Right renal cortex interstitium (tissue), 3 donors: ENCODE data around the gene GPR55. TPM values are rescaled to one million over a fixed set of nuclear protein-coding genes. Genes with fewer than 3 reads are reported as not detected.

Experiments used
- DNase-seq, 3 donors: peaks; one replicate each; pipeline ENCODE4 v3.0.0-alpha.2; 2013; ENCODE audit warnings: low read depth in 3 of 3, low spot score in 2 of 3
- polyA plus RNA-seq, 3 donors: library from polyadenylated mRNA; unstranded; fragments of 120-200 nt; gene quantifications; one replicate each; pipeline ENCODE4 v1.2.1, GENCODE V29; 2013; ENCODE audit not compliant: insufficient read length in 3 of 3

GPR55 gene
- polyA plus RNA-seq, 3 donors: 0.17 to 0.36 (median 0.24) TPM

DNA sequence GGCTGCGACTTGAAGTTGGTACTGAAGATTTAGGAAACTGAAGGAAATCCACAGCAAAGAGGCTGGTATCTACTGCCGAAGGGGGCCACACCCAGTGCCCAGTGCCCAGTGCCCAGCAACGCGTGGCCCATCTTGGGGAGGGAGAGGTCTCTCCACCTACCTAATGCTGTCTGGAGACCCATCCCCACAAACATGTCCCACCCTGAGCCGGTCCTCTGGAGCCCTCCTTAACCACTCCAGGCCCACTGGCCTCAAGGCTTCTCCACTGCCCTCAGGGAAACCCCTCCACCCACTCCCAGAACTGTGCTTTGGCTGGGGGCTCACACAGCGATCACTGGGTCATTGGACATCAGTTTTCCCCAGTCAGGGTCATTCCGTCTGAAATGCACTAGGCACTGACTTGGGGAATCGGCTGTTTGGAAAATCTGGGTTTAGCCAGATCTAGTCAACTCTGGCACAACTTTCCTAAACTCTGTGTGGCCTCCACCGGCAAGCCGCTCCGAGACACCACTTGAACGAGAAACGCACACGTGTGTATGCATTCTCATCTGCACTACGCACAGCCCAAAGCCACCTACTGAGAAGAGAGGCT, 20.1 kb downstream of the GPR55 start:
- DNase-seq: no peak

- DNase-seq: no peak
Observed at GRCh38 chr2:230903231-230904150, 21.6 kb downstream of the GPR55 start.

DNA sequence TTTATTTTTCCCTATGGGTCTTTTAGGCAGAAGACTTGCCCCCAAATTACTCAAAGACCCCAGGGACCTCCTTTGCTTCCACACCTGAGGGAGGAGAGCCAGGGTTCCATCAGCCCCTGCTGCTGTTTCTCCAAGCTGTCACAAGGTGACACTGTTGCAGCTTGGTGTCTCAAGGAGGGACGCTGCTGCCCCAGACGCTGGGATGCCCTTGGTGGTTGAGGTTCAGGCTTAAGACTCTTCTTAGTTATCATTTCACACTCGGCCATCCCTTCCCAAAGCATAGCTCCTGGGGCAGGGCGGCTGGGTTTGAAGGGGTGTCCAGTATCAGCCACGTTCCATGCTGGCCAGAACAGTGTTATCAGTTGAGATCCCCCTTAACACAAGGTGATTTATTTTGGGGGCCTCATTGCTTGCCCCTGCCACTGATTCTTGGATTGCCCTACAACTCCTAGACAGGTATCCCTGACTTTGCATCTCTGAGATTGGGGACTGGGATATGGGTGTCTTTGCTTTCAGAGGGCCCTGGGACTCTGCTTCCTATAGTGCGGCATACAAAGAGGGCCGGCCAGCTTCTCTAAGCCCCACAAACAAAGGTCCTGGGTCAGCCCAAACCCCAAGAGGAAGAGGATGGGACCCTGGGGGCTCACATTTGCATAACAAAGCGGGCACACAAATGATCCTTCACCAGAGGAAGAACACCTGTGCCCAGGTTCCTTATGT, 22.7 kb downstream of the GPR55 start:
- no peak for DNase-seq

GRCh38 chr2:230901006-230901405, 24.0 kb downstream of the GPR55 start:
- DNase-seq: no peak

- DNase-seq: no peak
Observed at GRCh38 chr2:230900336-230900995, 24.6 kb downstream of the GPR55 start.

DNA sequence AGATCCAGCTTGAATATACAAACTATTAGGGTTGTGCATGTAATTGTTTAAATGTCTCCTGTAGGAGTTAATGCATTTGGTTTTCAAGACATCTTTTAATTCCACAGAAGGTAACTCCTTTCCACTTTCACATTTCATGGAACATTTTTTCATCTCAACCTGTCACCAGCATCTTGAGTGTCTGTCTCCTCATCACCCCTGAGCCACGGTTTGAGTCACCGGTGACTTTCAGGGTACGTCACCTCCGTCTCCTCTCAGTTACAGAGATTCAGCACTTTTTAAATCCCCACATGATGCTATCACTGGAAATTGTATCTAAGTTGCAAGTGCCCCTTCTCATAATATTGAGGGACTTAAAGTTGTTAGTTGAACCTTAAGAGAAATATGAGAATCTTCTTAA, 25.3 kb downstream of the GPR55 start:
- DNase-seq: no peak

GRCh38 chr2:230899287-230899686, 25.8 kb downstream of the GPR55 start:
- no peak for DNase-seq

- no peak for DNase-seq
Observed at GRCh38 chr2:230898713-230899091, 26.3 kb downstream of the GPR55 start.

DNA sequence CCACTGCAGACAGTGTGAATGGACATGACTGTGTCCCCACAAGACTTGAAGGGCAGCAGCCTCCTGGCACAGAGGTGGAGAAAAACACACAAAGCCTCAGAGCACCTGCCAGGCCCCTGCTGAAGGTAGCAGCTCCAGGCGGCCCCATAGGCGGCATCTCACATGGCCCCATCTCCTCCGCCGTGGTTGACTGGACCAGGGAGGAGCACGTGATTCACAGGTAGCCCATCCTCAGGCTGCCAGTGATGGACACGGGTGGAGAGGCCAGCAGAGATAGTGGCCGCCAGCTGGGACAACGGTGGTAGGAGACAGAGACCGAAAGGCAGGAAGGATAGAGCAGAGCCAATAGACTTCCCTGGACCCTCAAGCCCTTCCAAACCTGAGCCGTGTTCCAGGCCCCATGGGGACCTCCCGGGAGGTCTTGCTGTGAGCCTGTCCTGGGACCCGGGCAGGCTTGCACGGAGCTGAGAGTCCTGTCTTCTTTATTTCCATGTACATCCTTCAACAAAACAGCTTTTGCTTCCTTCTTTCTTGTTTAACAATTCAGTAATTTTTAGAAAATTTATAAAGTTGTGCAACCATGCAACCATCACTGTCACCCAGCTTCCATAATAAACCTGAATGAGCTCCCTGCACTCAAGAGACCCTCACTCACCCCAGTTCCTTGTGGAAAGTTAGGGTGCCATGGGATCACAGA, 26.9 kb downstream of the GPR55 start:
- no peak for DNase-seq

DNA sequence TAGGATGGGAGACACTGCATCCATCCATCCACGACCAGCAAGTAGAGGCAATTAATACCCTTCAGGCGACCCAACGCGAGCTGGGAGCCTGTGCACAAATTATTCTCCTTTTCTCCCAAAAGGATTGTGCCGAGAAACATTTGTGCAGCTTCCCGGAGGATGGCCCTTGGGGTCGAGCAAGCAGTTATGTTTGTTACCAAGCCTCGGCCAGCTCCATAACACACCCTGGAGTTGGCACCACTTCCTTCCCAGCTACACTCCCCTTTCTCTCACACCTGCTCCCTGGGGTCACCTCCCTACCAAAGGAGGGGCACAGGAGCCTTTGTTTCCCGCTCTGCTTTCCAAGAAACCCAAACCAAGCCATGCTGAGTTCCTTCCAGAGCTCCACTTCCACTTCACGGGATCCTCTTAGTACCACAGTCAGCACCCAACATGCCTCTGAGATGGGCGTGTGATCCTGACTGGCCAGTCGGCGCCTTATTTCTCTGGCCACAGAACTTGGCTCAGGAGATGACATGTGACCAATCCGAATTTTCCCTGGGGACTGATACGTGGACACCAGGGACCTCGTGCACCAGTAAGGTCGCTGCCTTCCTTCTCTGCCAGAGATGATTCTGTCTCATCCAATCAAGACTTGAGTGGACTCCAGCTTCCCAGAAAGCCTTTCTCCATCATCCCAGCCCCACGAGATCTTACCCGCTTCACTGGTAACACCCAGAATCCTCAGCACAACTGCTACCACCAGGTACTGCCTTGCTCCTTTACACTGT, 28.5 kb downstream of the GPR55 start:
- no peak for DNase-seq

GRCh38 chr2:230895536-230896345, 29.3 kb downstream of the GPR55 start:
- DNase-seq: no peak

DNA sequence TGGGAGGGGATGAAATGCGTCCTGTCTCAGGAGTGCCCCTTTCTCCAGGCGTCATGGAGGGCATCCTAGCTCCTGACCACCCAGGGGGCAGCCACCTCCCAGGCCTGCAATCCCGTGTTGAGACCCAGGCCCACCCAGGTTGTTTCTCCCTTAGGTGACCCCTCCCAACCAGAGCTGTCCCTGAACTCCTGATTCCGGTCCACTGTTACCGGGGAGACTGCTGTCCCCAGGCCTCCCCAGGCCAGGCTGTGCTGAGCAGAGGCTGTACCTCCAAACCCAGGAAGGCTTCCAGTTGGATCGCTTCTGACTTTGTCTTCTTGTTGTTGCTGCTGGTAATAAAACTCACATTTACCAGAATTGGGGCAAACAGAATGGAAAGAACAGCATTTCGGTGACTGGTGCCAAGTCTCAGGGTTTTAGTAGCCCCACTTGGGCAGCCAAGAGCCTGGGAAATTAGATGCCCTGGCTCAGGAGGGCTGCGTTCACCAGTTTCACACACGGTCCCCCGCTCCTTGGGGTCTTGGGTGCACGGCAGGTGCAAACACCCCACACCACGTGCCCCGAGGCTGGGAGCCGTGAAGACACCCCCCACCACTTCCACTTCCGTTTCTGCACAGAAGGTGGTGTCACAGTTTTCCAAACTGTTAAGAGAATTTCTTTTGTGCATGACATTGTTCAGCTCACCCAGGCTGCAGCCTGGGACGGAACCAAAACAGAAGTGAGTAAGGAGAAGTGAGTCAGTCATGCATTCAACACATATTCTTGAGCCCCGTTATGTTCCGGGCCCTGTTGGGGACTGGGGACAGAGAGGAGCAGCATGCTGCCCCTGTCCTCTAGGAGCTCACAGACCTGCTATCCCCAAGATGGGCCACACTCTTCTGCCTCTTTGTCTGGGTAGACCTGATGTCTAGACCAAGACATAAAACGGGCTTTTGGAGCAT, 30.9 kb downstream of the GPR55 start:
- no peak for DNase-seq

GRCh38 chr2:230893338-230893737, 31.7 kb downstream of the GPR55 start:
- no peak for DNase-seq

GRCh38 chr2:230891509-230891908, 33.5 kb downstream of the GPR55 start:
- DNase-seq: no peak

GRCh38 chr2:230891064-230891463, 34.0 kb downstream of the GPR55 start:
- no peak for DNase-seq

- DNase-seq: no peak
Observed at GRCh38 chr2:230890646-230891045, 34.4 kb downstream of the GPR55 start.

DNA sequence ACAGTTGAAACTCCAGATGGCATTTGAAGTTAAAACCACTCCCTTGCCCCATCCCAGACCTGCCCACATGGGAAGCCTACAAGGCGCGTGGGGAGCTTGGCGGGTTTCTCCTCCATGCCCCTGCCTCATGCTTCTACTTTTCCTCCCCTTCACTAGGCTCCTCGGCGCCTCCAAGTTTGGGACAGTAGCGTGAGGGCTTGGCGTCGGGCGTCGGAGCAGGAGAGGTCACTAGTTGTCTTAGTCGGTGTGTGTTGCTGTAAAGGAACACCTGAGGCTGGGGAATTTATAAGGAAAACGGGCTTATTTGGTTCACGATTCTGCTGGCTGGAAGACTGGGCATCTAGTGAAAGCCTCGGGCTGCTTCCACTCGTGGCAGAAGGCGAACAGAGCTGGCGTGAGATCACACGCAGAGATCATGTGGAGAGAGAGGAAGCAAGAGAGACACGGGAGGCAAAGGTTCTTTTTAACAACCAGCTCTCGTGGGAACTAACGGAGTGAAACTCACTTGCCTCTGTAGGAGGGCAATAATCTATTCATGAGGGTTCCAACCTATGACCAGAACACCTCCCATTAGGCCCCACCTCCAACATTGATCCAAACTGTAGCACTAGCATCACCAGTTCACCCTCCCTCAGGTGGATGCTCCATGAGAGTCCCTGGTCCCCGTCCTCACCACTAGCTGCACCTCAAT, 35.0 kb downstream of the GPR55 start:
- no peak for DNase-seq
